NCI-H1092 treated with DMSO at 0.1 percent for 48 hours (cell line): ENCODE measurements around the gene ZNF799.
"Not testable (repeated sequence)": the region's sequence is repeated elsewhere in the genome, so short reads cannot be mapped to it uniquely, and the experiment has no call there.

Experiments
- DNase-seq: peaks from one replicate; lab custom pipeline; 2025; lab: John Stamatoyannopoulos, UW

ZNF799 gene

GRCh38 chr19:12362236-12362635, 38.8 kb downstream of the ZNF799 start:
- DNase-seq = not testable (repeated sequence)

DNA sequence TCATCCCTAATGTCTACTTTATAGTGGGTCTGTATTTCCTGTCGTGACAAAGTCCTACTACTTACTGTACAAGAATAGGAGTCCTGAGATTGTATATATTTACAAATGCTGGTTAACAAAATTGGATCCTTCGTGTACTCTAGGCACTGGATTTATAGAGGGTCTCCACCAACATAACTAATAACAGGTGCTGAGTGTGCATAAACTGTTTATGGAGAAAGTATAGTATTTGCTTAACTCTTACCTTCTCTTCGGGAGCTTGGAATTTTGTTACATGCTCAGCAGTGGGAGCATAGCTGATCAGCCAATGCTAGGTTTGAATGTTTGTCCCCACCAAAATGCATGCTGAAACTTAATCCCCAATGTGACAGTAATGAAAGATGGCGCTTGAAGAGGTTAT, 47.7 kb downstream of the ZNF799 start:
- no peak for DNase-seq

GRCh38 chr19:12350890-12351197, 50.2 kb downstream of the ZNF799 start:
- DNase-seq = no peak

DNA sequence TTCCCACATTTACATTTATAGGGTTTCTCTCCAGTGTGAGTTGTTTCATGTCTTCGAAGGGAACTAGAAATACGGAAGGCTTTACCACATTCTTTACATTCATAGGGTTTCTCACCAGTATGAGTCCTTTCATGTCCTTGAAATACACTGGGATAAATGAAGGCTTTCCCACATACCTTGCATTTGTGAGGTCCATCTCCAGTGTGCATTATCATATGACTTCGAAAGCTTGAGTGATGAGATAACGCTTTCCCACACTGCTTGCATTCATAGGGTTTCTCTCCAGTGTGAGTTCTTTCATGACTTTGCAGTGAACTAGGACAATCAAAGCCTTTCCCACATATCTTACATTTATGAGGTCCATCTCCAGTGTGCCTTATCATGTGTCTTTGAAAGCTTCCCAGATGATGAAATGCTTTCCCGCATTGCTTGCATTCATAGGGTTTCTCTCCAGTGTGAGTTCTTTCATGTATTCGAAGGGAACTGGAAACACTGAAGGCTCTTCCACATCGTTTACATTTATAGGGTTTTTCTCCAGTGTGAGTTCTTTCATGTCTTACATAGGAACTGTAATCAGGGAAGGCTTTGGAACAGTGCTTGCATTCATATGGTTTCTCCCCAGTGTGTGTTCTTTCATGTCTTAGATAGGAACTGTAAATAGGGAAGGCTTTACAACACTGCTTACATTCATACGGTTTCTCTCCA, 50.7 kb downstream of the ZNF799 start:
- DNase-seq = no peak

- no peak for DNase-seq
These were observed 54.2 kb downstream of the ZNF799 start for GRCh38 chr19:12346896-12347295.

- DNase-seq = no peak
These were observed 55.9 kb downstream of the ZNF799 start for GRCh38 chr19:12345197-12345596.
